ENCODE measurements around the gene B3GNT3.
"Not testable (repeated sequence)": the region's sequence is repeated elsewhere in the genome, so short reads cannot be mapped to it uniquely, and the experiment has no call there.

The B3GNT3 gene

GRCh38 chr19:17767559-17767958 lies 27.4 kb upstream of the B3GNT3 start:
- no peak for DNase-seq

- DNase-seq: no peak
These were observed 24.3 kb upstream of the B3GNT3 start for GRCh38 chr19:17770613-17771012.

- no peak for DNase-seq
These were observed 22.8 kb upstream of the B3GNT3 start for GRCh38 chr19:17772172-17772571.

- DNase-seq: no peak
These were observed 19.6 kb upstream of the B3GNT3 start for GRCh38 chr19:17775245-17775927.

GRCh38 chr19:17775991-17776803 lies 18.7 kb upstream of the B3GNT3 start:
- DNase-seq: peak; percentile 86

- not testable (repeated sequence) for DNase-seq
These were observed 17.1 kb upstream of the B3GNT3 start for GRCh38 chr19:17777840-17778239.

- DNase-seq: peak; percentile 70
These were observed 16.5 kb upstream of the B3GNT3 start for GRCh38 chr19:17778251-17778967.

- DNase-seq: peak; percentile 53
These were observed 15.7 kb upstream of the B3GNT3 start for GRCh38 chr19:17778968-17779929.

- no peak for DNase-seq
These were observed 14.2 kb upstream of the B3GNT3 start for GRCh38 chr19:17780781-17781180.

- DNase-seq: not testable (repeated sequence)
These were observed 11.2 kb upstream of the B3GNT3 start for GRCh38 chr19:17783721-17784120.

GRCh38 chr19:17784201-17785008 lies 10.5 kb upstream of the B3GNT3 start:
- DNase-seq: peak; percentile 61

- no peak for DNase-seq
These were observed 7.5 kb upstream of the B3GNT3 start for GRCh38 chr19:17787274-17787913.

GRCh38 chr19:17788632-17789031 lies 6.3 kb upstream of the B3GNT3 start:
- no peak for DNase-seq

GRCh38 chr19:17790059-17790780 lies 4.7 kb upstream of the B3GNT3 start:
- DNase-seq: no peak

GRCh38 chr19:17794412-17794730 lies 567 bp upstream of the B3GNT3 start:
- DNase-seq: no peak

GRCh38 chr19:17795495-17795856 lies 538 bp downstream of the B3GNT3 start:
- no peak for DNase-seq

GRCh38 chr19:17796013-17796837 lies 1.3 kb downstream of the B3GNT3 start:
- DNase-seq: no peak

- DNase-seq: no peak
These were observed 2.0 kb downstream of the B3GNT3 start for GRCh38 chr19:17796838-17797423.

Data from CD4-positive, alpha-beta T cell treated with Interferon gamma for 1 hour (primary cell).